H9 (cell line): ENCODE measurements around the gene CORT. TPM values are rescaled to one million over a fixed set of nuclear protein-coding genes. Genes with fewer than 3 reads are reported as not detected.

ENCODE experiments used
- DNase-seq: peaks from one replicate; pipeline ENCODE4 v3.0.0-alpha.2; 2017
- H2AFZ ChIP-seq: one replicate; pipeline ENCODE4 v1.6.1; 2013; ENCODE audit warnings: mild to moderate bottlenecking, low read length, control low read depth, moderate library complexity
- H2AK5ac ChIP-seq: 2 replicates; pipeline ENCODE4 v1.6.1; 2013; ENCODE audit warnings: low read length, control low read depth, mixed read lengths; ENCODE audit not compliant: insufficient read length
- H2BK120ac ChIP-seq: one replicate; pipeline ENCODE4 v1.6.1; 2013; ENCODE audit warnings: low read depth, mild to moderate bottlenecking, low read length, control low read depth, inconsistent platforms; ENCODE audit not compliant: poor library complexity, severe bottlenecking
- H2BK12ac ChIP-seq: 2 replicates; pipeline ENCODE4 v1.6.1; 2013; ENCODE audit warnings: low read length, control low read depth, mixed read lengths, low read depth; ENCODE audit not compliant: insufficient read length
- H2BK15ac ChIP-seq: 2 replicates; pipeline ENCODE4 v1.6.1; 2013; ENCODE audit warnings: low read depth, low read length, control low read depth
- H2BK20ac ChIP-seq: one replicate; pipeline ENCODE4 v1.6.1; 2013; ENCODE audit warnings: low read depth, mild to moderate bottlenecking, low read length, control low read depth, inconsistent platforms; ENCODE audit not compliant: poor library complexity, severe bottlenecking
- H2BK5ac ChIP-seq: 2 replicates; pipeline ENCODE4 v1.6.1; 2013; ENCODE audit warnings: low read length, control low read depth, mixed read lengths; ENCODE audit not compliant: insufficient read length
- H3K14ac ChIP-seq: 2 replicates; pipeline ENCODE4 v1.6.1; 2013; ENCODE audit warnings: low read length, control low read depth; ENCODE audit not compliant: insufficient read depth
- H3K18ac ChIP-seq: 2 replicates; pipeline ENCODE4 v1.6.1; 2013; ENCODE audit warnings: low read depth, mild to moderate bottlenecking, mixed read lengths, low read length, control low read depth; ENCODE audit not compliant: insufficient read length
- H3K23ac ChIP-seq: 2 replicates; pipeline ENCODE4 v1.6.1; 2013; ENCODE audit warnings: low read length, control low read depth, mixed read lengths, low read depth; ENCODE audit not compliant: insufficient read length
- H3K23me2 ChIP-seq: 2 replicates; pipeline ENCODE4 v1.6.1; 2013; ENCODE audit warnings: low read depth, mild to moderate bottlenecking, mixed read lengths, low read length, control low read depth; ENCODE audit not compliant: insufficient read length, poor library complexity, severe bottlenecking
- H3K27ac ChIP-seq: 2 replicates; pipeline ENCODE4 v1.5.1; 2013; ENCODE audit warnings: low read length, control low read depth, mixed read lengths, low read depth; ENCODE audit not compliant: insufficient read length
- H3K27me3 ChIP-seq: 2 replicates; pipeline ENCODE4 v1.6.1; 2013; ENCODE audit warnings: low read length, control low read depth, inconsistent platforms; ENCODE audit not compliant: insufficient read depth
- H3K4ac ChIP-seq: 2 replicates; pipeline ENCODE4 v1.6.1; 2013; ENCODE audit warnings: low read depth, mild to moderate bottlenecking, control low read depth, inconsistent platforms, low read length, moderate library complexity
- H3K4me1 ChIP-seq: 2 replicates; pipeline ENCODE4 v1.6.1; 2013; ENCODE audit warnings: low read length, control low read depth, inconsistent platforms; ENCODE audit not compliant: insufficient read depth
- H3K4me2 ChIP-seq: 2 replicates; pipeline ENCODE4 v1.6.1; 2013; ENCODE audit warnings: low read length, control low read depth, mixed read lengths; ENCODE audit not compliant: insufficient read length, insufficient read depth
- H3K56ac ChIP-seq: 2 replicates; pipeline ENCODE4 v1.6.1; 2013; ENCODE audit warnings: low read depth, mild to moderate bottlenecking, mixed read lengths, low read length, control low read depth; ENCODE audit not compliant: insufficient read length
- H3K79me1 ChIP-seq: 2 replicates; pipeline ENCODE4 v1.6.1; 2013; ENCODE audit warnings: low read depth, mild to moderate bottlenecking, moderate library complexity, low read length, control low read depth, inconsistent platforms; ENCODE audit not compliant: insufficient read depth, poor library complexity, severe bottlenecking
- H3K79me2 ChIP-seq: 2 replicates; pipeline ENCODE4 v1.6.1; 2013; ENCODE audit warnings: low read length, control low read depth, inconsistent platforms; ENCODE audit not compliant: insufficient read depth
- H3K9ac ChIP-seq: 2 replicates; pipeline ENCODE4 v1.6.1; 2013; ENCODE audit warnings: low read length, control low read depth, mixed read lengths; ENCODE audit not compliant: insufficient read length; ENCODE audit errors: extremely low read depth
- H3K9me3 ChIP-seq: one replicate; pipeline ENCODE4 v1.6.1; 2013; ENCODE audit warnings: low read depth, low read length, inconsistent platforms; ENCODE audit not compliant: control insufficient read depth
- H3T11ph ChIP-seq: one replicate; pipeline ENCODE4 v1.6.1; 2013; ENCODE audit warnings: mild to moderate bottlenecking, low read length, control low read depth, inconsistent platforms
- H4K20me1 ChIP-seq: one replicate; pipeline ENCODE4 v1.6.1; 2013; ENCODE audit not compliant: control insufficient read depth, insufficient read length, insufficient read depth
- H4K5ac ChIP-seq: 2 replicates; pipeline ENCODE4 v1.6.1; 2013; ENCODE audit warnings: low read depth, mild to moderate bottlenecking, mixed read lengths, low read length, control low read depth; ENCODE audit not compliant: insufficient read length
- H4K8ac ChIP-seq: replicated peaks from 2 replicates; pipeline ENCODE4 v1.6.1; 2013; ENCODE audit warnings: low read length, control low read depth, mixed read lengths, low read depth; ENCODE audit not compliant: insufficient read length
- H4K91ac ChIP-seq: 2 replicates; pipeline ENCODE4 v1.6.1; 2013; ENCODE audit warnings: low read depth, mild to moderate bottlenecking, moderate library complexity, mixed read lengths, low read length, control low read depth; ENCODE audit not compliant: insufficient read length
- H3K27ac Mint-ChIP-seq, 3 experiments: 2 replicates in 2 of 3; 3 replicates in 1 of 3; pipeline ENCODE4 v1.8.0; 2020 to 2021; ENCODE audit warnings: mixed read lengths in 3 of 3, mild to moderate bottlenecking in 1 of 3, moderate library complexity in 1 of 3
- H3K27me3 Mint-ChIP-seq: 2 replicates; pipeline ENCODE4 v1.8.0; 2021; ENCODE audit warnings: low read depth, mild to moderate bottlenecking, moderate library complexity, mixed read lengths
- H3K36me3 Mint-ChIP-seq, 3 experiments: 2 replicates in 2 of 3; 3 replicates in 1 of 3; pipeline ENCODE4 v1.8.0; 2020 to 2021; ENCODE audit warnings: low read depth in 3 of 3, mixed read lengths in 3 of 3; ENCODE audit not compliant: insufficient read depth in 1 of 3
- H3K4me1 Mint-ChIP-seq, 2 experiments: 2 replicates each; pipeline ENCODE4 v1.8.0; 2020; ENCODE audit warnings: mixed read lengths in 2 of 2
- H3K4me3 Mint-ChIP-seq, 2 experiments: 2 replicates in 1 of 2; 3 replicates in 1 of 2; pipeline ENCODE4 v1.8.0; 2020 to 2021; ENCODE audit warnings: mild to moderate bottlenecking in 2 of 2, mixed read lengths in 2 of 2, moderate library complexity in 1 of 2
- H3K9me3 Mint-ChIP-seq, 2 experiments: 2 replicates in 1 of 2; 3 replicates in 1 of 2; pipeline ENCODE4 v1.8.0; 2020; ENCODE audit warnings: mild to moderate bottlenecking in 2 of 2, mixed read lengths in 2 of 2, moderate library complexity in 1 of 2
- CTCF ChIP-seq: fragments of 200-600 bp; sonication (generic); conservative IDR thresholded peaks from 3 replicates; pipeline ENCODE4 v1.8.0; 2021; ENCODE audit warnings: antibody characterized with exemption, mild to moderate bottlenecking
- WGBS: extraction: QIAGEN DNeasy Blood & Tissue Kit; methylation state at CpG from one replicate; pipeline ENCODE4 v1.1.7; 2013; ENCODE audit warnings: missing lambda C conversion rate, low lambda C conversion rate, mixed read lengths; ENCODE audit not compliant: insufficient read length; ENCODE audit errors: extremely low coverage; 5-methylcytosine and 5-hydroxymethylcytosine counted together
- total RNA-seq: library from RNA; stranded (reverse); gene quantifications from 2 replicates; pipeline ENCODE4 v1.2.1, GENCODE V29; 2021

Gene CORT
- total RNA-seq, 1 experiment from 2014 or later = not detected

- Mint-ChIP-seq H3K36me3 (peaks cover 2 to 5% (median 5%) of the 10 kb centered on the region in 3 experiments; a peak in 5 of 7 replicates), H3K27ac (no peak overlapping the region), H3K4me3 (no peak overlapping the region), H3K4me1 (peaks cover 8 to 9% of the 10 kb centered on the region in 2 experiments), H3K27me3 (no peaks in the 10 kb centered on the region), H3K9me3 (no peaks in the 10 kb centered on the region; a peak in 1 of 5 replicates)
- Histone ChIP-seq H2BK20ac (no peak overlapping the region), H3K9me3 (no peaks in the 10 kb centered on the region), H3K4me2 (no peak overlapping the region), H3K23ac (no peak overlapping the region), H3K4me1 (no peaks in the 10 kb centered on the region; the same call in 1 of the 2 replicates), H3K14ac (no peak overlapping the region), H3K79me2 (peaks cover 12% of the 10 kb centered on the region; the same call in 1 of the 2 replicates), H4K20me1 (no peaks in the 10 kb centered on the region), H3K79me1 (peaks cover 13% of the 10 kb centered on the region), H2BK120ac (no peak overlapping the region), H2BK5ac (no peak overlapping the region), H3T11ph (no peak overlapping the region), H4K8ac (no peak overlapping the region), H3K4ac (no peak overlapping the region), H3K27ac (no peak overlapping the region), H4K5ac (no peak overlapping the region), H2AFZ (no peak overlapping the region), H2BK12ac (no peak overlapping the region), H3K56ac (no peak overlapping the region), H2BK15ac (no peak overlapping the region), H3K9ac (no peak overlapping the region), H3K18ac (no peak overlapping the region), H3K27me3 (no peaks in the 10 kb centered on the region), H3K23me2 (peaks cover 4% of the 10 kb centered on the region), H4K91ac (no peak overlapping the region), H2AK5ac (no peak overlapping the region)
- no CpG with 5 or more reads among the region's 2 CpGs for WGBS
- TF ChIP-seq CTCF = no peak
- DNase-seq = no peak
Measured at GRCh38 chr1:10480614-10481013, 30.8 kb downstream of the CORT start.
